ENCODE data around the gene OTX2. TPM values are rescaled to one million over a fixed set of nuclear protein-coding genes. Genes with fewer than 3 reads are reported as not detected.

Gene OTX2
- not detected for total RNA-seq

- Mint-ChIP-seq H3K27ac (peak within 1 kb of the TSS; percentile 81), H3K4me3 (peak within 1 kb of the TSS; percentile 51), H3K4me1 (ENCODE audit: low read depth) (peaks cover 3% of the 10 kb centered on the region), H3K27me3 (ENCODE audit: low read depth) (peaks cover 73% of the 10 kb centered on the region), H3K9me3 (ENCODE audit: insufficient read depth) (peaks cover 13% of the 10 kb centered on the region), H3K36me3 (ENCODE audit: low read depth) (peaks cover 26% of the 10 kb centered on the region)
- POLR2A ChIA-PET, result no interaction called here
- CTCF ChIA-PET, result no interaction called here
- no peak for DNase-seq
- no peak for ATAC-seq
Measured at GRCh38 chr14:56810147-56810719, at the start of gene OTX2. OTX2 (minus strand) TSS chr14:56810479; CDS start chr14:56805456, 5,023 bp downstream.

GRCh38 chr14:56858422-56858821 is 48.1 kb upstream of the OTX2 start:
- Mint-ChIP-seq H3K36me3 (ENCODE audit: low read depth) (no peaks in the 10 kb centered on the region), H3K4me1 (ENCODE audit: low read depth) (no peaks in the 10 kb centered on the region), H3K27me3 (ENCODE audit: low read depth) (peaks cover 22% of the 10 kb centered on the region), H3K27ac (no peak overlapping the region), H3K9me3 (ENCODE audit: insufficient read depth) (no peaks in the 10 kb centered on the region), H3K4me3 (no peak overlapping the region)
- no peak for DNase-seq
- ChIA-PET CTCF (no interaction called here), POLR2A (no interaction called here)
- no peak for ATAC-seq

DNA sequence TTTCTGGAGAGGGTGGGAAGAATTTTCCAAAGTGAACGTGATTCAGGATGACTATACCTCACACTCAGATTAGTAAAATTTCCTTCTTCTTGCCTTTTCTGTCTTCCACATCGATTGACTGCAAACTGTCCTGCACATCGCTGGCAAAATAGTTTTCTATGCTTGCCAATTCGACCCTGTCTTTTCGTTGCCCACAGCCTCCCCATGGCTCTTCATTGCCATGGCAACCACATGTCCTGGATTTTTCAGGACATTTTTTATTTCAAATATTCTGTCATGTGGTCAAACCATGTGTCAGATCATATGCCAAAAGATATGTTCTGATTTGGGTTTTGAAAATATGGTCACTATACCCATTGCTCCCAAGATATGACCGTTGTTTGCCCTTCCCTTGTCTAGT is 46.9 kb upstream of the OTX2 start:
- H3K9me3 Mint-ChIP-seq (ENCODE audit: insufficient read depth), result no peaks in the 10 kb centered on the region
- POLR2A ChIA-PET, result no interaction called here
- H3K27ac Mint-ChIP-seq, result no peak overlapping the region
- H3K4me3 Mint-ChIP-seq, result no peak overlapping the region
- H3K4me1 Mint-ChIP-seq (ENCODE audit: low read depth), result no peaks in the 10 kb centered on the region
- CTCF ChIA-PET, result no interaction called here
- H3K27me3 Mint-ChIP-seq (ENCODE audit: low read depth), result peaks cover 22% of the 10 kb centered on the region
- DNase-seq (no peak), ATAC-seq (no peak)
- no peaks in the 10 kb centered on the region for H3K36me3 Mint-ChIP-seq (ENCODE audit: low read depth)

DNA sequence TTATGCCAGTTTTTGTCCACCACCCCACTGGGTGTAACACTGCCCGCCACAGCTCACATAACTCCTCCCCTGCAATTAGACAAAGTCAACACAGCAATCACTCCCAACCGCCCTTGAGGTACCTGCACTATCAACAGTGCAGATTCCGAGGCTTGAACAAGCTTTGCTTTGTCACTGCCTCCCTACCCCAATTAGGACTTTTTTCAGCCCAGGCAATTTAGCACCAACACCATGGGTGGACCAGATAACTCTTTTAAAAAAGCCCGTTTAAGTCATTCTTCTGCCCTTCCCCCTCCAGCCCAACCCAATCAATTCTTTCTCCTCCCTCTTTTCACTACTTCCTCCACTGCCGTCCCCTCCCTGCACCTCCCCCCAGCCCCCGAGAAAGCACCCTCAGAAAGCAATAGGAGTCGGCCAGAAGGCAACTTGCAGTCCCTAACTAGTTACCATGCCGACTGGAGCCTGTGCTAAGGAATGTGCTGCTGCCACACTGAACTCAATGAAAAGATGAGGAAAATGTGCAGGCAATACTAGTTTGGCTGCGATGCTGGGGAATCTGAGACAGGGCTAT is 45.7 kb upstream of the OTX2 start:
- no peak overlapping the region for H3K27ac Mint-ChIP-seq
- CTCF ChIA-PET, result no interaction called here
- ATAC-seq (no peak), DNase-seq (no peak)
- POLR2A ChIA-PET, result interaction anchor here (0.6 kb wide), 1 partner anchor 543 kb away, joined by 3 read pairs; no protein-coding TSS in a partner anchor
- H3K4me3 Mint-ChIP-seq, result no peak overlapping the region
- no peaks in the 10 kb centered on the region for H3K36me3 Mint-ChIP-seq (ENCODE audit: low read depth)
- H3K4me1 Mint-ChIP-seq (ENCODE audit: low read depth), result no peaks in the 10 kb centered on the region
- no peaks in the 10 kb centered on the region for H3K9me3 Mint-ChIP-seq (ENCODE audit: insufficient read depth)
- H3K27me3 Mint-ChIP-seq (ENCODE audit: low read depth), result peaks cover 22% of the 10 kb centered on the region

GRCh38 chr14:56854325-56854724 is 44.0 kb upstream of the OTX2 start:
- DNase-seq, result no peak
- peaks cover 22% of the 10 kb centered on the region for H3K27me3 Mint-ChIP-seq (ENCODE audit: low read depth)
- ChIA-PET POLR2A (no interaction called here), CTCF (no interaction called here)
- H3K4me3 Mint-ChIP-seq, result no peak overlapping the region
- H3K27ac Mint-ChIP-seq, result no peak overlapping the region
- no peaks in the 10 kb centered on the region for H3K4me1 Mint-ChIP-seq (ENCODE audit: low read depth)
- no peak for ATAC-seq
- no peaks in the 10 kb centered on the region for H3K9me3 Mint-ChIP-seq (ENCODE audit: insufficient read depth)
- no peaks in the 10 kb centered on the region for H3K36me3 Mint-ChIP-seq (ENCODE audit: low read depth)

DNA sequence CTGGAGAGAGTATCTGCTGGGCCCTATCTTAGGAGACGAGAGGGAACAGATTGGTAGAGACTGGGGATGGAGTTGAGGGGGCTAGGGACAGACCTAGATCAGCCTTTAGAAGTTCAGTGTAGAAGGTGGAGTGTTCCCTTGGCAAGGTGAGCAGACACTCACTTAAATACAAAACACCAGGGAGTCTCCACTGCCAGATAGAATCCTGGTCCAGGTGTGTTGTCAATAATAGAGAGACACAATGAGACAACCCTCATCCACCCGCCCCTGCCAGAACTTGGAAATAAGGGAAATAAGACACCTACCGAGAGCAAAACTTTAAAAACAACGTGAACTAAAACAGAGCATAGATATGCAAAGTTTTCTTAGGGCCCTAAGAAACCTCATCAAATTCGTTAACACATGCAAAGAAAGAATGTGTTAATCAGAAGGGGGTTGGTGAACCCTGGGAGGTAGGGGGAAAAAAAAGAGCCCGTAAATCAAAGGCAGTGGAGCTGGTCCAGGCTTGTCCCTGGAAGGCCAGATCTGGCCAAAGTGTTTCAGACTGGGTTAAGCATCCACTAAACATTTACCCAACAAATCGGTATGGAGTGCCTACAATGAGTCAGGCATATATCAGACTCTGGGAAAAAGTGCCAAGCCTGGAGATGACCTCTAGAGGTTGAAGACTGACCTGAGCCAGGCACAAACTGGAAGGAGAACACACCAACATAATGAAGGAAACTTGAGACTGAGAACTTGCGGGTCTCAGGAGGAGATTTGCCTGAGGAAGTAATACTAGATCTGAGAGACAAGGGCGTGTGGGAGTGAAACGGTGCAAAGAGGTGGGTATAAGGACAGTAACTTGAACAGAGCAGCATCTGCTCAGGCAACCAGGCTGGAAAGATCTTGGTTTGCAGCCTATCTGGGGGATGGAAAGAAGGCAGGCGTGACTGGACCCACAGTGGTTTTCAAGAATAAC is 37.0 kb upstream of the OTX2 start:
- H3K4me3 Mint-ChIP-seq, result no peak overlapping the region
- ATAC-seq, result no peak
- no peak for DNase-seq
- no peak overlapping the region for H3K27ac Mint-ChIP-seq
- POLR2A ChIA-PET, result no interaction called here
- no peaks in the 10 kb centered on the region for H3K36me3 Mint-ChIP-seq (ENCODE audit: low read depth)
- CTCF ChIA-PET, result no interaction called here
- H3K27me3 Mint-ChIP-seq (ENCODE audit: low read depth), result peaks cover 11% of the 10 kb centered on the region
- H3K9me3 Mint-ChIP-seq (ENCODE audit: insufficient read depth), result no peaks in the 10 kb centered on the region
- H3K4me1 Mint-ChIP-seq (ENCODE audit: low read depth), result no peaks in the 10 kb centered on the region

GRCh38 chr14:56844406-56845002 is 34.2 kb upstream of the OTX2 start:
- H3K4me1 Mint-ChIP-seq (ENCODE audit: low read depth), result no peaks in the 10 kb centered on the region
- no peak for DNase-seq
- H3K36me3 Mint-ChIP-seq (ENCODE audit: low read depth), result no peaks in the 10 kb centered on the region
- ChIA-PET CTCF (no interaction called here), POLR2A (no interaction called here)
- H3K4me3 Mint-ChIP-seq, result peak overlapping the region; percentile 2
- no peak for ATAC-seq
- H3K27me3 Mint-ChIP-seq (ENCODE audit: low read depth), result peaks cover 11% of the 10 kb centered on the region
- H3K27ac Mint-ChIP-seq, result no peak overlapping the region
- H3K9me3 Mint-ChIP-seq (ENCODE audit: insufficient read depth), result no peaks in the 10 kb centered on the region

DNA sequence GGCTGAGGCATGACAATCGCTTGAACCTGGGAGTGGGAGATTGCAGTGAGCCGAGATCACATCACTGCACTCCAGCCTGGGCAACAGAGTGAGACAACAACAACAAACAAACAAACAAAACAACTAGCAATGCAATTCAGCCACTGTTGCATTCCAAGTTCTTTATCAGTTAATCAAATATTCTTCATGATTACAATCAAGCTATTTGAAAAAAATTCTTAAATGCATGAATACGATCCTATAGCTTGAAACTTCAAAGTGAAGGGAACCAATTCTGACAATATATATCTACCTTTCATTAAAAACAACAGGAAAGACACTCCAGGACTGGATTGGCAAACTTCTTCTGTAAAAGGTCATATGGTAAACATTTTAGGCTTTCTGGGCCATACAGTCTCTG is 31.3 kb upstream of the OTX2 start:
- Mint-ChIP-seq H3K9me3 (ENCODE audit: insufficient read depth) (no peaks in the 10 kb centered on the region), H3K36me3 (ENCODE audit: low read depth) (no peaks in the 10 kb centered on the region), H3K4me1 (ENCODE audit: low read depth) (no peaks in the 10 kb centered on the region), H3K27me3 (ENCODE audit: low read depth) (peaks cover 6% of the 10 kb centered on the region), H3K27ac (no peak overlapping the region), H3K4me3 (no peak overlapping the region)
- POLR2A ChIA-PET, result no interaction called here
- ATAC-seq (no peak), DNase-seq (no peak)
- CTCF ChIA-PET, result no interaction called here

DNA sequence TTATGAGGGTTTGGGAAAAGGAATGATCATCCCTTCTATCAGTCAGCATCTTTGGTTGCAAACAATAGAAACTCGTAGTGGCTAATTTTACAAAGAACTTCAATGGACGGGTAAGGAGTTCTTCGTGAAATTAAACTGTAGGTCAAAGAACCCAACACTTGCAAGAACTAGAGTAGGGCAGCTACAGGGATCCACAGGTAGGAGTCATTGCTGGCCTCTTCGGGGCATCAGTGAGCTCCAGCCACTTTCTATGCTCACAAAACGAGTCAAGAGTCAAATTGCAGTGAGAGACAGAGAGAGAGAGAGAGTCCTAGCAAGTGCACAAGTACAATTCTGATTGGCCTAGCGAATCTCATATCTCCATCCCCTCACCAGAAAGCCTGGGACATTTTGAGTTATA is 29.9 kb upstream of the OTX2 start:
- no peak for ATAC-seq
- H3K27me3 Mint-ChIP-seq (ENCODE audit: low read depth), result peaks cover 6% of the 10 kb centered on the region

DNA sequence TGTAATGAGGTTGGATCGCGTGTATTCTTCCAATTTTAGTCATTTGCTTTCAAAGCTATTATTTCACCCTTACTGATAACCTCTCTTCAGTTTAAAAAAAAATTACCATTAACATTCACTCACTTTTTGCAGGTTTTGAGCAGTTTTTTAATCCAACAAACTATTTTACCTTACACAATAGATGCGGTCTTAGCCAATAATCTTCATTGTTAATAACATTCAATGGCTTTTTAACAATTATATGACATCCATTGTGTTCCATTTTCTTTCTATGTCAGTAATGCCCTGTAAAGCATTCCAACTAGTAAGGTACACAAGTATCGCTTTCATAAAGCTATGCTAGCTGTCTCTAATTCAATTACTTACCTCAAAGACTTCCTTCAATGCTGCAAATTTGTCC is 18.9 kb upstream of the OTX2 start:
- no peak overlapping the region for H3K4me3 Mint-ChIP-seq
- no peak for ATAC-seq
- H3K9me3 Mint-ChIP-seq (ENCODE audit: insufficient read depth), result no peaks in the 10 kb centered on the region
- no peaks in the 10 kb centered on the region for H3K4me1 Mint-ChIP-seq (ENCODE audit: low read depth)
- ChIA-PET CTCF (no interaction called here), POLR2A (no interaction called here)
- no peak overlapping the region for H3K27ac Mint-ChIP-seq
- no peaks in the 10 kb centered on the region for H3K27me3 Mint-ChIP-seq (ENCODE audit: low read depth)
- H3K36me3 Mint-ChIP-seq (ENCODE audit: low read depth), result no peaks in the 10 kb centered on the region
- DNase-seq, result no peak

More for the DNA sequence above, 29.9 kb upstream of the OTX2 start:
- CTCF ChIA-PET, result no interaction called here
- Mint-ChIP-seq H3K4me3 (no peak overlapping the region), H3K27ac (no peak overlapping the region), H3K4me1 (ENCODE audit: low read depth) (no peaks in the 10 kb centered on the region), H3K36me3 (ENCODE audit: low read depth) (no peaks in the 10 kb centered on the region), H3K9me3 (ENCODE audit: insufficient read depth) (no peaks in the 10 kb centered on the region)
- POLR2A ChIA-PET, result no interaction called here
- DNase-seq, result no peak

- H3K36me3 Mint-ChIP-seq (ENCODE audit: low read depth), result no peaks in the 10 kb centered on the region
- H3K9me3 Mint-ChIP-seq (ENCODE audit: insufficient read depth), result no peaks in the 10 kb centered on the region
- no peaks in the 10 kb centered on the region for H3K4me1 Mint-ChIP-seq (ENCODE audit: low read depth)
- CTCF ChIA-PET, result interaction anchor here (1.1 kb wide), 1 partner anchor 90 kb away, joined by 3 read pairs; no protein-coding TSS in a partner anchor
- no peak overlapping the region for H3K4me3 Mint-ChIP-seq
- no peak for DNase-seq
- no peak for ATAC-seq
- H3K27me3 Mint-ChIP-seq (ENCODE audit: low read depth), result peaks cover 4% of the 10 kb centered on the region
- POLR2A ChIA-PET, result no interaction called here
- no peak overlapping the region for H3K27ac Mint-ChIP-seq
Measured at GRCh38 chr14:56826214-56826613, 15.9 kb upstream of the OTX2 start.
